IPS DF 19.7 (cell line): ENCODE measurements around the gene LORICRIN.

Experiments
- DNase-seq: peaks from one replicate; pipeline ENCODE4 v3.0.0-alpha.2; 2013; ENCODE audit warnings: low read depth, low spot score

Gene LORICRIN

DNA sequence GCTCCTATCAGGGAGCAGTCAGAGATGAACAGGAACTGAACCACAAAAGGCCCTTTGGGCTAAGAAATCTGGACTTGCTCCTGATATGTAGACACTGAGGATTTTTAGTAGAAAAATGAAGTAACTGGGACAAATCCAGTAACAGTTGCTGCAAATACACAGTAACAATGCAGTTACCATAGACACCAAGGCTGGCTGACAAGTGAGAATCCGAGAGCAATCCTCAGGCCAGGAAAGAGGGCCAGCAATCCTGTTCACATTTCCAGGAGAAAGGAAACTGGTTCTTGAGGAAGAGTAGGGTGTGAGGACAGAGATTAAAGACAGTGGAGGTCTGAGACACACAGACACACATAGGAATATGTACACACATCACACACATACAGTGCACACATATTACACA is 9.3 kb upstream of the LORICRIN start:
- no peak for DNase-seq

GRCh38 chr1:153251087-153251486 is 8.4 kb upstream of the LORICRIN start:
- DNase-seq: no peak

GRCh38 chr1:153251562-153251961 is 7.9 kb upstream of the LORICRIN start:
- DNase-seq: no peak

GRCh38 chr1:153251988-153252387 is 7.5 kb upstream of the LORICRIN start:
- DNase-seq: no peak

DNA sequence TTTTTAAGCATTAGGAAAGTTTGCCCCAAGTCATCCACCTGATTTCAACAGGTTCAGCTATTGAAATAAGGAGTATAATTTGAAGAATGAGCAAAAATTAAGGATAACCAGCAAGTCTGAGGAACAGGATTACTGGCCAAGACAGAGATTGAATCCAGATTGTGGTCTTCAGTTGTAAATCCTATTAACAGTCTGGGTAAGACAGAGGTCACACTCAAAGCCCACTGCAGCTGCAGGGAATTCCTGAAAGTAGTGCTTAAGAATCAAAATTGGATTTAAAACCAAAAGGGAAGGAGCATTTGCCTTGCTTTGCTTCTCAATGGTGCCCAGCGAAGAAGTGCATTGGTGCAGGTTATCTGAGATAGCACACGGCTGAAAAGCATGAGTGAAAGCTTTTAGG is 6.4 kb upstream of the LORICRIN start:
- DNase-seq: no peak

DNA sequence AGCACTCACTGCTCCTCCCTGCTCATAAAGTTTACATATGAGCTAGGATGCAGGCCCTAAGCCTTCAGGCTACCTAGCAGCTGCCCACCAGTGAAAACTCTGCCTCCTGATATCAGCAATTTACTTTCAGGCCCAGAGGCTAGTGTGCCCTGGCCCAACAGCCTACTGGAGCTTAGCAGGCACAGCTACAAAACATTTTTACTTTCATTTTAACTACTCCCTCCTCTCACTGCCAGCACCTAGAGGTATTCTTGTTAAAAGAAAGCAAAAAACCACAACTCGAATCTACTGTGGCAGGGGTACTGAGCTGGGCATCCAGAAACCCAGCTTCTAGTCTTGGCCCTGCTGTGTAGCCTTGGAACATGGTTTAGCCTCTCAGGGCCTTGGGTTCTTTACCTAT is 5.8 kb upstream of the LORICRIN start:
- no peak for DNase-seq

GRCh38 chr1:153260585-153261280 is 1.2 kb downstream of the LORICRIN start:
- DNase-seq: no peak

DNA sequence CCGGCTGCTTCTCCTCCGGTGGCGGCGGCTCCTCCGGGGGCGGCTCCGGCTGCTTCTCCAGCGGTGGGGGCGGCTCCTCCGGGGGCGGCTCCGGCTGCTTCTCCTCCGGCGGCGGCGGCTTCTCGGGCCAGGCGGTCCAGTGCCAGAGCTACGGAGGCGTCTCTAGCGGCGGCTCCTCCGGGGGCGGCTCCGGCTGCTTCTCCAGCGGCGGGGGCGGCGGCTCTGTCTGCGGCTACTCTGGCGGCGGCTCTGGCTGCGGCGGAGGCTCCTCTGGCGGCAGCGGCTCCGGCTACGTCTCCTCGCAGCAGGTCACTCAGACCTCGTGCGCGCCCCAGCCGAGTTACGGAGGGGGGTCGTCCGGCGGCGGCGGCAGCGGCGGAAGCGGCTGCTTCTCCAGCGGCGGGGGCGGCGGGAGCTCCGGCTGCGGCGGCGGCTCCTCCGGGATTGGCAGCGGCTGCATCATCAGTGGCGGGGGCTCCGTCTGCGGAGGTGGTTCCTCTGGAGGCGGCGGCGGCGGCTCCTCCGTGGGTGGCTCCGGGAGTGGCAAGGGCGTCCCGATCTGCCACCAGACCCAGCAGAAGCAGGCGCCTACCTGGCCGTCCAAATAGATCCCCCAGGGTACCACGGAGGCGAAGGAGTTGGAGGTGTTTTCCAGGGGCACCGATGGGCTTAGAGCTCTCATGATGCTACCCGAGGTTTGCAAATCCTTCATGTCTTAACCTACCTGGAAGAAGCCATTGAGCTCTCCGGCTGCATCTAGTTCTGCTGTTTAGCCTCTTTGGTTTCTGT is 2.0 kb downstream of the LORICRIN start:
- no peak for DNase-seq

DNA sequence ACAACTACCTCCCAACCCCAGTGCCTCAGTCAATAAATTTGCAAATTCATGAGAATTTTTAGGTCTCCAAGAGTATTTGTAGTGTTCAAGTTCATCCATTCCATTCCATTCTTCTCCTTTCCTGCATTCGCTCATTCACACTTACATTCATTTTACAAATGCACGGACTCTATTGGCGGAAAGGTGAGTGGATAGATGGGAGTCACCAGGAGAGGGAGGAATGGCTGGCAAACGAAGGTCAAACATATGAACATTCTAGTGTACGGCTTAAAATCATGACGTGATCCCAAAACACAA is 2.5 kb downstream of the LORICRIN start:
- no peak for DNase-seq

DNA sequence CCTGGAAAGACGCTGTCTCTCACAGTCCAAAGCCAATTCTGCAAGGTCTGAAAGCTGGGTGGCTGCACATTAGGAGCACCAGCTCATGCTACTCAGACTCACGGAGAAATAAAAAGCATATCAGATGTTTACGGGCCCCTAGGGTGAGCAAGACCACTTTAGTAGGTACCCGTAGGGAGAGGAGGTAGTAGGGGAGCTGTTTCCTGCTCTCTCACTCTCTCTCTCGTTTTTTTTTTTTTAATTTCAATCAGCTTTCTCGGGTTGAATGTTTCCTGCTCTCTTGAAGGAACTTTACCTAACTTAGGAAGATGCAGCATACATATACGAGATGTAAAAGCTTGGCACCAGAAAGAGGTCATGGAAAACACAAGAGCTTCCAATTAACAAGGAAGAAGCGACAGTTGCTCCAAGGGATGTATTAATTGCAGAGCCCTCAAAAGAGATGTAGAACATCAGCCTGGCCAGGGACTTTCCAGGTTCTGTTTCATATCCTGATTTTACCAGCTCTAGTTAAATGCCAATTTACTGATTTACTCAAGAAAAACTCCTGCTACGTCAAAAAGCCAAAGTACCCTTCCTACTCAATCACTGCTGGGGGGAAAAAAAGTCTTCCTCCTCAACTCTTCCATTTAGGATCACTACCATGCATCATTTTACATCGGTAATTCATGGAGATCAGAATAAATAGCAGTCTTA is 3.1 kb downstream of the LORICRIN start:
- no peak for DNase-seq

DNA sequence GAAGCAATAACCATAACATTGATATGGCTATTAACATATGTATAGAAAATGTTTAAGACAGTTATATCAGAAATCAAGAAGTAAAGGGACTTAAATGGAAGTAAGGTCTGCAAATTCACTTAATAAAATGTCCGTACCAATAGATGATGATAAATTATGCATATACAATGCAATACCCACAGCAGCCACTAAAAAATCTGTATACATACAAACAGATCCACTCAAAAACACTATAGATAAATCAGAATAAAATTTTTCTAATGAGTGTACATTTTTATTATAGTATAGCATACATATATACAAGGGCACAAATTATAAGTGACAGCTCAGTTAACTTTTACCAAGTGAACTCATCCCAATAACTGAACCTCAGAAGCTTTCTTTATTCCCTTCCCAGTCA is 6.0 kb downstream of the LORICRIN start:
- DNase-seq: no peak

DNA sequence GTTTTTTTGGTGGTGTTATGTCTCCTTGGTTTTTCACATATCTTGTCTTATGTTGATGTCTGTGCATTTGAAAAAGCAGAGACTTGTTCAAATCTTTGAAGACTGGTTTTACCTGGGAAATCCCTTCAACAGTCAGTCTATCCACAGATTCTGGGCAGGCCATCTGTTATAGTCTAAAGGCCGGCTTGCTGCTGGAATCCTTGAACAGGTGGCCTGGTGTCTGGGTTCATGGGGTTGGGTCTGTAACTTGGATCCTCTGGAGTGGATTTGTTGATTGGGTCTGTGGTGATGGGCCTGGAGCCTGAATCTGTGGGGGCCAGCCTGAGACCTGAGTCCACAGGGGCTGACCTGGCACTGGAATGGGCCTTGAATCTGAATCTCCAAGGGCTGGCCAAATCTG is 12.2 kb downstream of the LORICRIN start:
- no peak for DNase-seq

DNA sequence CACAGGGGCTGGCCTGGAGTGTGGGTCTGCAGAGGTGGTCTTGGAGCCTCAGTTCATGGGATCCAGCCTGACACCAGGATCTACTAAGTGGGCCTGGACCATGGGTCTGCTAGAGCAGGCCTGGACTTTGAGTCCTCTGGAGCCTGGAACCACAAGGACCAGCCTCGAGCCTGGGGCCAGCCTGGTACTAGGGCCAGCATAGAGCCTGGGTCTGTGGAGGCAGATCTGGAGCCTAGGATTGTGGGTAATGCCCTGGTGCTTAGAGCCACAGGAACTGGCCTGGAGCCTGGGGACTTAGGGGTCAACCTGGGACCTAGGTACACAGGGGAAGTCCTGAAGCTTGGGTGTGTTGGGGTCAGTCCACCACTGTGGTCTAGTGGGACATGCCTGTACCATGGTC is 12.7 kb downstream of the LORICRIN start:
- DNase-seq: no peak

- peak; percentile 64 for DNase-seq
These were observed 18.4 kb downstream of the LORICRIN start for GRCh38 chr1:153277852-153278251.

- no peak for DNase-seq
These were observed 29.3 kb downstream of the LORICRIN start for GRCh38 chr1:153288634-153289275.

DNA sequence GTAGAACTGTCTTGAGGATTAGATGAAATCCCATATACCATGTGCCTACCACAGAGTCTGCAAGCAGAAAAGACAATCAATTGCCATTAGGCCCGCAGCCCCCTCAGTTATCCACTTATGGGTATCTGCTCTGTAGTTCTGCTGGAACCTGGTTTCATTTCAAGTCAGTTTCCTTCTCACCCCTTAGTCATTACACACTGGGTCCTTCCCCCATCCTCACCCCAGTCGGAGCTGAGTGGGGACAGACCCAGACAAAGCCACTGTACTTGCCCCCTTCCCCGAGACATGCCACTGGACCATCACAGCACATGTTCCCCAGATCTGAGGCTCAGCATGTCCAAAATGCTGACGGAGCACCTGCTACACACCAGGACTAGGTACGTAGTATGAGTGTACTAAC is 32.0 kb downstream of the LORICRIN start:
- DNase-seq: no peak

GRCh38 chr1:153292185-153292584 is 32.7 kb downstream of the LORICRIN start:
- no peak for DNase-seq

DNA sequence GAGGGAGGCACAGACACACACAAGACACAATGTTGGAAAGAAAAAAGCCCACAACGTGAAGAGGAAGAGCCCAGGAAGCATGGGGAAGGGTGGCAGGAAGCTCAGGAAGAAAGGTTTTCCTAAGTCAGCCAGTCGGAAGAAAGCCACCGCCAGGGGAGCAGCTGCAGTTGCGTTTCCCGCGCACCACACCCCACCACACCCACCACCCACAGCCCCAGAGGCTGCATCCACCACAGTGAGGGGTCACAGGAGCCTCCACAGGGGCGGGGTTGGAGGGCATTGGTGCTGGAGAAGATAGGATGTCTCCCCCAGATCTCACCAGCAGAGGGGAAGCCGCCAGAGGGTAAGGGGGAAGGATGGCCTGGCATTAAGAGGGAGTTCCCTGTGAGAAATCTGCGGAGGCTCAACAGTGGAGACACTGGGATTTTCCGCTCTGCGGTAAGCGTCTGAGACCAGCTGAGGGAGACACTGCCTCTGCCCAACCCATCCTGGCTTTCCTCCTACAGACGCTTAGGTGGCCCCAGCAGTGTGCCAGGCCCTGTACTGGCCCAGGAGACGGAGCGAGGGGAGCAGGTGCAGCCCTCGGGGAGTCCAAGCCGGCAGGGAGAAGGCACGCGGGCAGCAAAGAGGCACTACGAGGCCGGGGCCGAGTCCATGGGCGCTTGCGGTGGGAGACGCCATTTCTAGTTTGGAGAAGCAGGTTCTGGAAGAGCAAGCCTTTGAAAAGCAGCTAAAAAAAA is 33.4 kb downstream of the LORICRIN start:
- DNase-seq: no peak

DNA sequence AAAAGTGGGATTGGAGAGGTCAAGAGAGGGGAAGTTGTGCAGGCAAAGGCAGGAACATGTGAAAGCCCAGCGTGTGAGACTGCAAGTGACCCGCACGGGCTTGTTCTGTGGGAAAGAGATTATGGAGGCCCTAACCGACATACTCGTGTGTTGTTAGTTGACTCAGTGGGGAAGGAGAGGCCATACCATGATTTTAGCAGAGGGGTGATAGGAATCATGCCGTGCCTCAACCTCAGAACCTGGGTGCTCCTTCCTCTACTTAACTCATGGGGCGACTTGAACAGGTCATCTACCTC is 33.9 kb downstream of the LORICRIN start:
- DNase-seq: no peak

- no peak for DNase-seq
These were observed 34.4 kb downstream of the LORICRIN start for GRCh38 chr1:153293851-153294250.

DNA sequence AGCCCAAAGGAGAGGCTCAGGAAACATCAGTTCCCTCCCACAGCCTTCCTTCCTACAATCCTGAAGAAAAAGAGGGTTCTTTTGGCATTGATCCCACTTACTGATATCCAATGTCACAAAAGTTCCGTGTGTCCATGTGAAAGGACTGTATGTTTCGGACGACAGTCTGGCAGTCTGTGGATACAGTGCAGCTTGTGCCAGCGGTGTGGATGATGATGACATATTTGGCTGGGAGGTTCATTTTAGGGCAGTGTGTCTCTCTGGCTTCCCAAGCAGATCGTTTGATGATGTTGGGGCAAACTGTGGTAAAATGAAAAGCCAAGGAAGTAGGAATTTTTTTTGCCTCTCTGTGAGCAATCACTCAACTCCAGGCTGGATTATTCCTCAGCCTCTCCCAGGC is 42.8 kb downstream of the LORICRIN start:
- no peak for DNase-seq

DNA sequence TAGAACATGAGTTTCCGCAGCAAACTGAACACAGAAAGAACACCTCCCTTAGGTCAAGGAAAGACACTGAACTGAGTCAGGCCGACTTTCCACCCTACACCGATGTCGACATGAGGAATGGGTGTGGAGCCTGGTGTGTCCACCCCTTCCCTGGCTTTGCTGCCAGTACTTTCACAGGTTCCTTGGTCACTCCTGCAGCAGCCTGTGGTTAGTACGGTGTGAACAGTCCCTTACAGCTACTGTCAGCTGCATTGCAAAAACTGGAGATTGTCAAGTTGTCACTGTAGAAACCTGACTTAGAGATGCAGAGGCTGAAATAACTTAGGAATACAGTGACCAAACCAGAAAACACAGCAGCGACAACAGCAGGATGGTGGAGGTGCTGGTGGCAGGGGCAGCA is 46.2 kb downstream of the LORICRIN start:
- DNase-seq: no peak
